HepG2 (cell line): ENCODE data around the gene MYBPC2. TPM values are rescaled to one million over a fixed set of nuclear protein-coding genes. Genes with fewer than 3 reads are reported as not detected.

ENCODE experiments used
- EEA1 ChIP-seq: sonication (generic); formaldehyde crosslinking; IDR thresholded peaks from 2 replicates; pipeline ENCODE4 v1.5.1; 2020; ENCODE audit warnings: mild to moderate bottlenecking, missing genetic modification reagents, borderline replicate concordance
- FLYWCH1 ChIP-seq: sonication (generic); formaldehyde crosslinking; IDR thresholded peaks from 2 replicates; pipeline ENCODE4 v1.8.1; 2023; ENCODE audit warnings: mild to moderate bottlenecking, missing genetic modification reagents
- HNF4G ChIP-seq, 2 experiments: sonication (generic) in 1 of 2; formaldehyde crosslinking in 1 of 2; IDR thresholded peaks; 2 replicates each; pipeline versions ENCODE4 v1.4.0 to v1.6.1; 2011 to 2020; ENCODE audit warnings: borderline replicate concordance in 2 of 2, low read depth in 2 of 2, mild to moderate bottlenecking in 2 of 2, low read length in 1 of 2, missing genetic modification reagents in 1 of 2, moderate library complexity in 1 of 2
- HOXA7 ChIP-seq: sonication (generic); formaldehyde crosslinking; IDR thresholded peaks from 2 replicates; pipeline ENCODE4 v1.8.1; 2022; ENCODE audit warnings: mild to moderate bottlenecking, missing genetic modification reagents, moderate library complexity
- KDM2A ChIP-seq: sonication (generic); formaldehyde crosslinking; IDR thresholded peaks from 2 replicates; pipeline ENCODE4 v1.4.0; 2020; ENCODE audit warnings: low read depth, missing genetic modification reagents, borderline replicate concordance
- MXI1 ChIP-seq: IDR thresholded peaks from 3 replicates; pipeline ENCODE4 v1.6.1; 2012; ENCODE audit warnings: low read depth, low read length, inconsistent platforms, borderline replicate concordance
- NKX3-1 ChIP-seq: sonication (generic); formaldehyde crosslinking; IDR thresholded peaks from 2 replicates; pipeline ENCODE4 v1.5.0; 2020; ENCODE audit warnings: missing genetic modification reagents
- NR2C2 ChIP-seq: sonication (generic); formaldehyde crosslinking; IDR thresholded peaks from 2 replicates; pipeline ENCODE4 v1.4.0; 2020; ENCODE audit warnings: missing genetic modification reagents, mild to moderate bottlenecking, moderate library complexity, borderline replicate concordance
- SRSF9 ChIP-seq: fragments of 200-400 bp; formaldehyde crosslinking; IDR thresholded peaks from 2 replicates; pipeline ENCODE4 v1.6.1; 2018; ENCODE audit warnings: borderline replicate concordance, mild to moderate bottlenecking, low read depth, low read length; ENCODE audit not compliant: insufficient read depth, poor library complexity, severe bottlenecking
- ZBTB3 ChIP-seq: sonication (generic); formaldehyde crosslinking; IDR thresholded peaks from 2 replicates; pipeline ENCODE4 v1.4.0; 2020; ENCODE audit warnings: low read depth, mild to moderate bottlenecking, moderate library complexity, missing genetic modification reagents, borderline replicate concordance
- polyA plus RNA-seq, 8 experiments: library from polyadenylated mRNA; depleted of rRNA in 3 of 8; stranded (reverse) in 7 of 8; unstranded in 1 of 8; fragments of >200 nt; fragmentation: Illumina TruSeq in 4 of 8; extraction: Trizol in 4 of 8; gene quantifications; 2 replicates each; pipeline versions ENCODE4 v1.2.1 to v1.2.3, GENCODE V29; 2011 to 2016; ENCODE audit warnings: low read depth in 4 of 8, missing spikeins in 1 of 8, mixed read lengths in 1 of 8; ENCODE audit not compliant: insufficient read depth in 1 of 8
- total RNA-seq, 5 experiments: library from RNA; depleted of rRNA; stranded (reverse); fragments of >200 nt; fragmentation: Illumina TruSeq; extraction: Trizol; gene quantifications; 2 replicates each; pipeline ENCODE4 v1.2.3, GENCODE V29; 2016; ENCODE audit warnings: low read depth in 1 of 5
- TF ChIP-seq, protein P1 (sequence below): sonication (generic); formaldehyde crosslinking; IDR thresholded peaks from 2 replicates; pipeline ENCODE4 v1.4.0; 2020; ENCODE audit warnings: missing genetic modification reagents, borderline replicate concordance
- TF ChIP-seq, protein P2 (sequence below), 2 experiments: fragments of 450-650 bp in 1 of 2; sonication (generic) in 1 of 2; formaldehyde crosslinking in 1 of 2; IDR thresholded peaks; 2 replicates each; pipeline versions ENCODE4 v1.6.1 to v1.8.0; 2016 to 2022; ENCODE audit warnings: antibody characterized with exemption in 1 of 2, mild to moderate bottlenecking in 1 of 2, missing genetic modification reagents in 1 of 2

MYBPC2 gene
- total and polyA plus RNA-seq, 2 of the 13 experiments (the other 11 are each of a cell fraction or from before 2014, with no cell fraction given): not detected

GRCh38 chr19:50383852-50384684 is 48.6 kb upstream of the MYBPC2 start, which contains the start of gene POLD1 (continued):
- TF ChIP-seq, protein P1, sequence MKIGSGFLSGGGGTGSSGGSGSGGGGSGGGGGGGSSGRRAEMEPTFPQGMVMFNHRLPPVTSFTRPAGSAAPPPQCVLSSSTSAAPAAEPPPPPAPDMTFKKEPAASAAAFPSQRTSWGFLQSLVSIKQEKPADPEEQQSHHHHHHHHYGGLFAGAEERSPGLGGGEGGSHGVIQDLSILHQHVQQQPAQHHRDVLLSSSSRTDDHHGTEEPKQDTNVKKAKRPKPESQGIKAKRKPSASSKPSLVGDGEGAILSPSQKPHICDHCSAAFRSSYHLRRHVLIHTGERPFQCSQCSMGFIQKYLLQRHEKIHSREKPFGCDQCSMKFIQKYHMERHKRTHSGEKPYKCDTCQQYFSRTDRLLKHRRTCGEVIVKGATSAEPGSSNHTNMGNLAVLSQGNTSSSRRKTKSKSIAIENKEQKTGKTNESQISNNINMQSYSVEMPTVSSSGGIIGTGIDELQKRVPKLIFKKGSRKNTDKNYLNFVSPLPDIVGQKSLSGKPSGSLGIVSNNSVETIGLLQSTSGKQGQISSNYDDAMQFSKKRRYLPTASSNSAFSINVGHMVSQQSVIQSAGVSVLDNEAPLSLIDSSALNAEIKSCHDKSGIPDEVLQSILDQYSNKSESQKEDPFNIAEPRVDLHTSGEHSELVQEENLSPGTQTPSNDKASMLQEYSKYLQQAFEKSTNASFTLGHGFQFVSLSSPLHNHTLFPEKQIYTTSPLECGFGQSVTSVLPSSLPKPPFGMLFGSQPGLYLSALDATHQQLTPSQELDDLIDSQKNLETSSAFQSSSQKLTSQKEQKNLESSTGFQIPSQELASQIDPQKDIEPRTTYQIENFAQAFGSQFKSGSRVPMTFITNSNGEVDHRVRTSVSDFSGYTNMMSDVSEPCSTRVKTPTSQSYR: peak; percentile 17; the same call in 1 of the 2 replicates
- TF ChIP-seq, protein P2, sequence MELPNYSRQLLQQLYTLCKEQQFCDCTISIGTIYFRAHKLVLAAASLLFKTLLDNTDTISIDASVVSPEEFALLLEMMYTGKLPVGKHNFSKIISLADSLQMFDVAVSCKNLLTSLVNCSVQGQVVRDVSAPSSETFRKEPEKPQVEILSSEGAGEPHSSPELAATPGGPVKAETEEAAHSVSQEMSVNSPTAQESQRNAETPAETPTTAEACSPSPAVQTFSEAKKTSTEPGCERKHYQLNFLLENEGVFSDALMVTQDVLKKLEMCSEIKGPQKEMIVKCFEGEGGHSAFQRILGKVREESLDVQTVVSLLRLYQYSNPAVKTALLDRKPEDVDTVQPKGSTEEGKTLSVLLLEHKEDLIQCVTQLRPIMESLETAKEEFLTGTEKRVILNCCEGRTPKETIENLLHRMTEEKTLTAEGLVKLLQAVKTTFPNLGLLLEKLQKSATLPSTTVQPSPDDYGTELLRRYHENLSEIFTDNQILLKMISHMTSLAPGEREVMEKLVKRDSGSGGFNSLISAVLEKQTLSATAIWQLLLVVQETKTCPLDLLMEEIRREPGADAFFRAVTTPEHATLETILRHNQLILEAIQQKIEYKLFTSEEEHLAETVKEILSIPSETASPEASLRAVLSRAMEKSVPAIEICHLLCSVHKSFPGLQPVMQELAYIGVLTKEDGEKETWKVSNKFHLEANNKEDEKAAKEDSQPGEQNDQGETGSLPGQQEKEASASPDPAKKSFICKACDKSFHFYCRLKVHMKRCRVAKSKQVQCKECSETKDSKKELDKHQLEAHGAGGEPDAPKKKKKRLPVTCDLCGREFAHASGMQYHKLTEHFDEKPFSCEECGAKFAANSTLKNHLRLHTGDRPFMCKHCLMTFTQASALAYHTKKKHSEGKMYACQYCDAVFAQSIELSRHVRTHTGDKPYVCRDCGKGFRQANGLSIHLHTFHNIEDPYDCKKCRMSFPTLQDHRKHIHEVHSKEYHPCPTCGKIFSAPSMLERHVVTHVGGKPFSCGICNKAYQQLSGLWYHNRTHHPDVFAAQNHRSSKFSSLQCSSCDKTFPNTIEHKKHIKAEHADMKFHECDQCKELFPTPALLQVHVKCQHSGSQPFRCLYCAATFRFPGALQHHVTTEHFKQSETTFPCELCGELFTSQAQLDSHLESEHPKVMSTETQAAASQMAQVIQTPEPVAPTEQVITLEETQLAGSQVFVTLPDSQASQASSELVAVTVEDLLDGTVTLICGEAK (IDR thresholded peaks at IDR 0.05): no peak
- TF ChIP-seq, protein P2 (CRISPR knock-in tag; IDR thresholded peaks at IDR 0.05): peak; percentile 45
- TF ChIP-seq HNF4G (IDR thresholded peaks at IDR 0.05; ENCODE audit: borderline replicate concordance, low read depth, low read length) (no peak), HNF4G (CRISPR knock-in tag; IDR thresholded peaks at IDR 0.05; ENCODE audit: borderline replicate concordance, low read depth) (no peak), NKX3-1 (CRISPR knock-in tag) (0 out of 2 replicates have a peak, but pooled peaks have one; percentile 66), KDM2A (CRISPR knock-in tag) (peak; percentile 99), FLYWCH1 (CRISPR knock-in tag) (no peak), SRSF9 (no peak), ZBTB3 (CRISPR knock-in tag) (peak; percentile 76; the same call in 1 of the 2 replicates), EEA1 (CRISPR knock-in tag) (0 out of 2 replicates have a peak, but pooled peaks have one; percentile 42), HOXA7 (no peak), MXI1 (peak; percentile 80; the same call in 1 of the 3 replicates), NR2C2 (CRISPR knock-in tag) (peak; percentile 99)
